Measurements from ENCODE around the gene NXPH4.

DNA sequence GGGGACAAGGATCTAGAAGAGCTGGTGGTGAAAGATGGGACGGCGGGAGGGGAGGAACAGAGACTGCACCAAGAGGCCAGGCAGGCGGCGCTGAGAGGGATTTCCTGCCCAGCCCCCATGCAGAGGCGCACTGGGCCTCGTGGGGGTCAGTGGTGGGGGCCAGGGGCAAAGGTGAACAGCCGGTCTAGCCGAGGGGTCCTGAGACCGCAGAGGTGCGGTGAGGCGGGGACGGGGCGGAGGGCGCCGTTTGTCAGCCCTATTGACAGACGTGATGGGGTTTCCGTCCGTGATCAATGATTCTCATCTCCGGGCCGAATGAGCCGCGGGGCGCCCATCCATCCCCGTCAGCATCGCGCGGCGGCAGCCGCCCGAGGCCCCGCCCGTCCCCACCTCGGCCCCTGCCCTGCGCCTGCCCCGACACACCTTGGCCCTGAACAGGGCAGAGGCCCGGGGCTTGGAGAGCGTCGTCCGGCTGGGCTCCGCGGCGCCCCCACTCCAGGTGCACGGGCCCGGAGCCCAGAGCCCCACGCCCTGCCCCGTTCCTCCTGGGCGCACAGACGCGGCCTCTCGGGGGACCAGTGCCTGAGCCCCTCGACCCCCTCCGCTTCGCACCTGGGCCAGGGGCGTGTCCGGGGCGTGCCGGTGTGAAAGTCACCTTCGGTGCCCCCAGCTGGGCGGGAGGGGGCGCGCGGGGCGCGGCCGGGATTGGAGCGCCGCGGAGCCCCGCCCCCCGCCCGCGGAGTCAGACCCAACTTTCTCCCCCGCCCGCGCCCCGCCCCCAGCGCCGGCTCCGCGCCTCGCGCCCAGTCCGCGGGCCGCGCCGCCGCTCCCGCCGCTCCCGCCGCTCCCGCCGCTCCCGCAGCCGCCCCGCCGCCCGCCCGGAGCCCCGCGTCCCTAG is at the start of gene NXPH4:
- TF ChIP-seq EP300 (IDR thresholded peaks at IDR 0.05) = no peak
- TF ChIP-seq CTCF (IDR thresholded peaks at IDR 0.05) = no peak
- TF ChIP-seq POLR2AphosphoS5 (IDR thresholded peaks at IDR 0.05) = no peak

All from suprapubic skin (tissue), 4 donors.